GM18519 (cell line): Measurements from ENCODE around the gene TNP1.

ENCODE experiments used
- ATAC-seq: cut with Tn5 transposase; IDR thresholded peaks from one replicate; pipeline ENCODE4 v1.9.1; 2021; ENCODE audit warnings: mild to moderate bottlenecking, moderate library complexity; ENCODE audit not compliant: unreplicated experiment, low FRiP score

TNP1 gene

GRCh38 chr2:216849987-216850386, 9.9 kb downstream of the TNP1 start:
- no peak for ATAC-seq

- no peak for ATAC-seq
Observed at GRCh38 chr2:216845426-216845825, 14.4 kb downstream of the TNP1 start.

GRCh38 chr2:216842636-216843035, 17.2 kb downstream of the TNP1 start:
- no peak for ATAC-seq

GRCh38 chr2:216839688-216840087, 20.2 kb downstream of the TNP1 start:
- ATAC-seq = no peak

GRCh38 chr2:216838151-216838550, 21.7 kb downstream of the TNP1 start:
- no peak for ATAC-seq

- ATAC-seq = no peak
Observed at GRCh38 chr2:216837740-216838139, 22.1 kb downstream of the TNP1 start.

- no peak for ATAC-seq
Observed at GRCh38 chr2:216833061-216833460, 26.8 kb downstream of the TNP1 start.

- ATAC-seq = no peak
Observed at GRCh38 chr2:216830346-216830745, 29.5 kb downstream of the TNP1 start.

GRCh38 chr2:216829533-216829932, 30.3 kb downstream of the TNP1 start:
- ATAC-seq = no peak

- ATAC-seq = no peak
Observed at GRCh38 chr2:216827073-216827720, 32.7 kb downstream of the TNP1 start.

GRCh38 chr2:216822470-216822869, 37.4 kb downstream of the TNP1 start:
- ATAC-seq = no peak

GRCh38 chr2:216820709-216821108, 39.2 kb downstream of the TNP1 start:
- no peak for ATAC-seq

- ATAC-seq = no peak
Observed at GRCh38 chr2:216819766-216820165, 40.1 kb downstream of the TNP1 start.

- no peak for ATAC-seq
Observed at GRCh38 chr2:216819055-216819454, 40.8 kb downstream of the TNP1 start.

- no peak for ATAC-seq
Observed at GRCh38 chr2:216810399-216811160, 49.3 kb downstream of the TNP1 start.
